Activated CD8-positive, alpha-beta memory T cell treated with anti-CD3 and anti-CD28 coated beads, Interleukin-2, amount 50 U/mL, for 1 hour (primary cell): Measurements from ENCODE around the gene ZNF438.
"Not testable (repeated sequence)": the region's sequence is repeated elsewhere in the genome, so short reads cannot be mapped to it uniquely, and the experiment has no call there.

Experiments
- DNase-seq: peaks from one replicate; pipeline ENCODE4 v3.0.0-alpha.2; 2020; ENCODE audit errors: extremely low read depth

The ZNF438 gene

GRCh38 chr10:30805061-30805460 is 226.6 kb downstream of the ZNF438 start:
- no peak for DNase-seq

DNA sequence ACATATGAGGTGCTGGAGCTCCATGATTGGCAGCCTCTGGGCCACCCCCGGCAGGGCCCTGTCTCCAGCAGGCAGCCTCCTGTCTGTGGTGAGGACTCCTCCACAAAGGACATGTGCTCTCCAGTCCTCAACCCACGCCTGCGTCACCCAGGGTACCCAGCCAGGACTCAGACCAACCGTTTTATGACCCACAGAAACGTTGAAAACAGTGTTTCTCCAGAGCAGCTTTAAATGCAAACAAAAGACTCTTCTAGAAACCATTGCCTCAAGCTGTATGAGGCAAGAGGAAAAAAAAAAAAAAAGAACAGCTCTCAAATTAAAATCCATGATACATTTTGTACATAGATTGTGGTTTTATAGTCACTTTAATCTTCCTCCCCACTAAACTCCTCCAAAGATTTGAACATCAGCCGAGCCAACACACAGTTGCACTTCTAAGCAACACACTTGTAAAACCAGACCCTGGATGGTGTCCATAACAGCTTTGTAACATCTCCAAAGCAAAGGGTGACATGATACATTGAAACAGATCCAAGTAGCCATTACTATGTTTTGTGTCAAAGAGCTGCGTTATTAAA is 227.1 kb downstream of the ZNF438 start:
- DNase-seq = no peak

GRCh38 chr10:30803892-30804322 is 227.8 kb downstream of the ZNF438 start:
- DNase-seq = no peak

DNA sequence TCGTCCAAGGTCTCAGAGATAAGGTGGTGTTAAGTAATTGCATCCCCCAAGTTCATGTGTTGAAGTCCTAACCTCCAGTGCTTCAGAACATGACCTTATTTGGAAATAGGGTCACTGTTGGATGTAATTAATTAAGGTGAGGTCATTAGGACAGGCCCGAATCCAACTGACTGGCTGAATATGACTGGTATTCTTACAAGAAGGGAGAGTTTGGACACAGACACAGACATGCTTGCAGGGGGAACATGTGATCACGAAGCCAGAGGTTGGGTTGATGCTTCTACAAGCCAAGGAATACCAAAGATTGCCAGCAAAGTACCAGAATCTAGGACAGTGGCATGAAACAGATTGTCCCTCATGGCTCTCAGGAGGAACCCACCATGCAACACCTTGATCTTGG is 228.6 kb downstream of the ZNF438 start:
- DNase-seq = no peak

- DNase-seq = no peak
Observed at GRCh38 chr10:30800368-30800767, 231.3 kb downstream of the ZNF438 start.

DNA sequence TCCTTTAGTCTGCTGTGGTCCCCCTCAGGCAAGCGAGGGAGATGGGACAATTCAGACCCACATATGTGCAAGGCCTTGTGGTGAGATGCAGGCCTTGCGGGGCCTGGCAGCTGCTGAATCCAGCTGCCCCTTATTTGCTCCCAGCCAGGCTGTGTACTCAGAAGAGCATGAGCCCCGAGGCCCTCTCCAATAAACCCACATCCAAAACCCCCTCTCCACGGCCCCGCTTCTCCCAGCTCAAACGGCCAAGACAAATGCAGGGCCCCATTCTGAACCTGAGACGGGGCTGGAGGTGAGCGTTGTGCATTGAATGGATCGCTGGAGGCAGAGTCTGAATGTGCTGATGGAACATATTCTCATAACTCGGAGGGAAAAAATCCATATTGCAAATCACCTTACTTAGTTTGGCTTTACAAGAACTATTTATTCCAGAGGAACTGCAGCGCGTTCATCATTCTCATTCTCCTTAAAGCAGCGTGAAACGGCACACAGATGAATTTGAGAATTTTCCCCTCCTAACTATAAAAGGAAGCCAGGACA is 232.9 kb downstream of the ZNF438 start:
- DNase-seq = no peak

GRCh38 chr10:30795024-30795423 is 236.6 kb downstream of the ZNF438 start:
- DNase-seq = not testable (repeated sequence)
